Heart right ventricle (tissue), 16 donors: Measurements from ENCODE around the gene FGF12. TPM values are rescaled to one million over a fixed set of nuclear protein-coding genes. Genes with fewer than 3 reads are reported as not detected.

Source experiments
- ATAC-seq, 8 donors: fragments of 200-7000 bp; cut with Tn5 transposase; one replicate each; pipeline ENCODE4 v1.9.1; 2020; ENCODE audit warnings: mild to moderate bottlenecking in 8 of 8, moderate library complexity in 8 of 8, moderate number of reproducible peaks in 1 of 8
- DNase-seq, 2 donors: peaks; one replicate each; pipeline ENCODE4 v3.0.0-alpha.2; 2020
- H3K27ac ChIP-seq, 10 donors: fragments of 200-600 bp; sonication (generic) in 2 of 10; one replicate each; pipeline versions ENCODE4 v1.5.0 to v1.8.0; 2020 to 2022; ENCODE audit warnings: mild to moderate bottlenecking in 3 of 10
- H3K27me3 ChIP-seq, 7 donors: fragments of 200-600 bp; one replicate each; pipeline ENCODE4 v1.8.0; 2021 to 2022; ENCODE audit warnings: mild to moderate bottlenecking in 2 of 7
- H3K36me3 ChIP-seq, 9 donors: fragments of 200-600 bp; sonication (generic) in 1 of 9; one replicate each; pipeline versions ENCODE4 v1.5.0 to v1.8.0; 2020 to 2022; ENCODE audit warnings: mild to moderate bottlenecking in 2 of 9
- H3K4me1 ChIP-seq, 9 donors: fragments of 200-600 bp; sonication (generic) in 1 of 9; one replicate each; pipeline versions ENCODE4 v1.5.0 to v1.8.0; 2020 to 2022; ENCODE audit warnings: mild to moderate bottlenecking in 4 of 9
- H3K4me3 ChIP-seq, 10 donors: fragments of 200-600 bp; sonication (generic) in 2 of 10; one replicate each; pipeline versions ENCODE4 v1.5.0 to v1.8.0; 2020 to 2022; ENCODE audit warnings: mild to moderate bottlenecking in 7 of 10, moderate library complexity in 2 of 10
- H3K9me3 ChIP-seq, 11 donors: fragments of 200-600 bp in 10 of 11; sonication (generic) in 2 of 11; one replicate each; pipeline versions ENCODE4 v1.5.0 to v1.8.0; 2013 to 2022; ENCODE audit warnings: mild to moderate bottlenecking in 2 of 11, control low read depth in 1 of 11, moderate library complexity in 1 of 11
- CTCF ChIP-seq, 9 donors: fragments of 200-600 bp; sonication (generic) in 2 of 9; IDR thresholded peaks; one replicate each; pipeline versions ENCODE4 v1.5.0 to v1.8.0; 2021 to 2022; ENCODE audit warnings: antibody characterized with exemption in 9 of 9, mild to moderate bottlenecking in 5 of 9, moderate library complexity in 1 of 9
- WGBS, 2 donors: extraction: QIAGEN DNeasy Blood & Tissue Kit; methylation state at CpG; one replicate each; pipeline ENCODE4 v1.1.7; 2013; ENCODE audit warnings: inconsistent platforms in 1 of 2; 5-methylcytosine and 5-hydroxymethylcytosine counted together
- intact Hi-C, 10 donors: fragments of 100-400 bp; cut with DNase I; formaldehyde crosslinking; loops; one replicate each; pipeline versions ENCODE4 v1.11.1 to v1.14.2; 2022
- polyA plus RNA-seq, 2 donors: library from polyadenylated mRNA; stranded (reverse); fragments of 200-250 nt; gene quantifications; one replicate each; pipeline ENCODE4 v1.2.3, GENCODE V29; 2013
- total RNA-seq, 10 donors: library from RNA; stranded (reverse); fragmentation: NEBNext Ultra II Directional in 3 of 10; extraction: Animal tissue kit (Norgen Biotek cat#: 25700) in 3 of 10; gene quantifications; one replicate each; pipeline versions ENCODE4 v1.2.1 to v1.2.4, GENCODE V29; 2021 to 2023
- donor health status: Arrhythmogenic right ventricular cardiomyopathy.
- donor health status: ischemic (EF 13 %, LVEDD 7.1; RV severe dilation, severe dysfunction).
- donor health status: healthy with polysubstance abuse.
- donor health status: DM: no; HTN: yes; CAD: no.
- donor health status: DM: no; HTN: no; CAD: no.
- donor health status: ischemic (EF 25% LVEDD 6.9; RV normal size, moderate dysfunction).
- donor health status: ischemic (EF 25% LVEDD 5.7; RV mildly dilated, moderate dysfunction).
- donor health status: healthy.
- donor health status: DM: yes; HTN: yes; CAD: no.
- donor health status: Ischemic cardiomyopathy.
- donor health status: ischemic (EF 35%, LVEDD 5.7; RV mildly dilated, moderate dysfunction).
- donor health status: nonischemic (EF 11% LVEDD 7.7; RV severe dilation, severe dysfunction).
- donor health status: DM: yes; HTN: yes; CAD: no.
- donor health status: PGD.
- donor health status: ischemic (EF 29% LVEDD 5.4; RV normal size, mild dysfunction).
- donor health status: nonischemic (EF 23%, LVEDD 6.1; RV moderate dilation, normal function).

FGF12 gene
- total and polyA plus RNA-seq, 12 donors: 26.5 to 504 (median 313) TPM

- 91 to 96% methylated on average over 3 of the region's 3 CpGs for WGBS, 2 donors
- H3K9me3 ChIP-seq: no peaks in the 10 kb centered on the region
- H3K4me1 ChIP-seq: no peaks in the 10 kb centered on the region
- ATAC-seq (no peak), DNase-seq (no peak)
- no peaks in the 10 kb centered on the region for H3K36me3 ChIP-seq
- intact Hi-C loops: no loop called here
- no peak overlapping the region for H3K27ac ChIP-seq
- TF ChIP-seq CTCF (IDR thresholded peaks at IDR 0.05): no peak
- no peaks in the 10 kb centered on the region for H3K27me3 ChIP-seq
- no peak overlapping the region for H3K4me3 ChIP-seq
Measured at GRCh38 chr3:192397012-192397411, 330.3 kb downstream of the FGF12 start.

GRCh38 chr3:192395506-192395905 is 331.8 kb downstream of the FGF12 start:
- no peaks in the 10 kb centered on the region for H3K27me3 ChIP-seq
- H3K4me1 ChIP-seq: no peaks in the 10 kb centered on the region
- no peak overlapping the region for H3K27ac ChIP-seq
- H3K36me3 ChIP-seq: no peaks in the 10 kb centered on the region
- 83 to 89% methylated on average over 5 of the region's 5 CpGs for WGBS, 2 donors
- TF ChIP-seq CTCF (IDR thresholded peaks at IDR 0.05): no peak
- intact Hi-C loops: no loop called here
- no peak for DNase-seq
- ATAC-seq: no peak
- no peaks in the 10 kb centered on the region for H3K9me3 ChIP-seq
- no peak overlapping the region for H3K4me3 ChIP-seq

GRCh38 chr3:192392986-192393385 is 334.4 kb downstream of the FGF12 start:
- TF ChIP-seq CTCF (IDR thresholded peaks at IDR 0.05): no peak
- no peaks in the 10 kb centered on the region for H3K4me1 ChIP-seq
- WGBS, 2 donors: 75 to 82% methylated on average over 4 of the region's 4 CpGs
- no peaks in the 10 kb centered on the region for H3K27me3 ChIP-seq
- no peak overlapping the region for H3K4me3 ChIP-seq
- no peaks in the 10 kb centered on the region for H3K36me3 ChIP-seq
- H3K9me3 ChIP-seq: no peaks in the 10 kb centered on the region
- ATAC-seq (no peak), DNase-seq (no peak)
- intact Hi-C loops: no loop called here
- H3K27ac ChIP-seq: no peak overlapping the region

- WGBS, 2 donors: 45 to 46% methylated on average over 2 of the region's 2 CpGs
- TF ChIP-seq CTCF (IDR thresholded peaks at IDR 0.05): no peak
- no peak for ATAC-seq
- intact Hi-C loops: no loop called here
- H3K27ac ChIP-seq: no peak overlapping the region
- no peaks in the 10 kb centered on the region for H3K36me3 ChIP-seq
- H3K4me3 ChIP-seq: no peak overlapping the region
- H3K4me1 ChIP-seq: peaks cover 0 to 6% (median 0%) of the 10 kb centered on the region in 9 donors
- no peak for DNase-seq
- H3K27me3 ChIP-seq: no peaks in the 10 kb centered on the region
- no peaks in the 10 kb centered on the region for H3K9me3 ChIP-seq
Measured at GRCh38 chr3:192382861-192383260, 344.5 kb downstream of the FGF12 start.
